Activated T-helper 17 cell treated with anti-CD3 and anti-CD28 coated beads, Interleukin-2, amount 50 U/mL, for 72 hours (primary cell): Measurements from ENCODE around the gene ITGA2. TPM values are rescaled to one million over a fixed set of nuclear protein-coding genes. Genes with fewer than 3 reads are reported as not detected.

ENCODE experiments used
- ATAC-seq: fragments of 150-1000 bp; cut with Tn5 transposase; replicated peaks from 2 replicates; pipeline ENCODE4 v1.10.0; 2021; ENCODE audit warnings: mild to moderate bottlenecking, moderate library complexity
- H3K27ac Mint-ChIP-seq: one replicate; pipeline ENCODE4 v1.8.0; 2022; ENCODE audit warnings: mixed read lengths
- H3K27me3 Mint-ChIP-seq: one replicate; pipeline ENCODE4 v1.8.0; 2022; ENCODE audit warnings: mixed read lengths
- H3K36me3 Mint-ChIP-seq: one replicate; pipeline ENCODE4 v1.8.0; 2022; ENCODE audit warnings: low read depth, mild to moderate bottlenecking, mixed read lengths
- H3K4me1 Mint-ChIP-seq: one replicate; pipeline ENCODE4 v1.8.0; 2022; ENCODE audit warnings: mixed read lengths
- H3K4me3 Mint-ChIP-seq: one replicate; pipeline ENCODE4 v1.8.0; 2022; ENCODE audit warnings: mild to moderate bottlenecking, mixed read lengths
- H3K9me3 Mint-ChIP-seq: one replicate; pipeline ENCODE4 v1.8.0; 2022; ENCODE audit warnings: mixed read lengths
- total RNA-seq, 2 donors: library from RNA; stranded (reverse); gene quantifications; one replicate each; pipeline ENCODE4 v1.2.3, GENCODE V29; 2022

ITGA2 gene
- total RNA-seq, 2 donors from 2014 or later, result 2.3 to 8.6 TPM

GRCh38 chr5:52998552-52999313 is 9.6 kb downstream of the ITGA2 start:
- Mint-ChIP-seq H3K36me3 (no peaks in the 10 kb centered on the region), H3K9me3 (no peaks in the 10 kb centered on the region), H3K27me3 (no peaks in the 10 kb centered on the region), H3K4me1 (no peaks in the 10 kb centered on the region), H3K4me3 (no peak overlapping the region), H3K27ac (no peak overlapping the region)
- ATAC-seq, result no peak

DNA sequence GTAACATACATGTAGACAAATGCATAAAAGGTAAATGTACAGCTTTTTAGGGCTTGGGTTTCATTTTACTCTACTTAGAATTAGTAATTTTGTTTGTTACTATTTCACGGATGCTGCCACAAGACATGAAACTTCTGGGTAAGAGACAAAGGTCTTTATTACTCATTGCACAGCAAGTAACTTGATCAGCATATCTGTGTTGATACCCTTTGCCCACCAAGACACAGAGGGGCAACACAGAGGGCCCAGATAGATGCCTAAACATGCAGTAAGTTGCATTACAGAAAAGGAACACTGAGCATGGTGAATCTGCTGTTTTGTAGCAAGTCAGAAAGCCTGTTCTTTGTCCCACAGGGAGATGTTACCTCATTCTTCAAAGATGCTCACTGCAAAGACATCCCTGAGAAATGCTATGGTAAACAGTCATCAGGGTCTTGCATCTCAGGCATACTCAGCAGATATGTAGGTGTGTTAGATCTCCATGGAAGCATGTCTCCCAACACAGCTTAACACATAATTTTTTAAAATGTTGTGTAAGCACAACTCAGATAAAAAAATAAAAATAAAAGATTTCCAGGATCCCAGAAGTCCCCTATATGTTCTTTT is 10.3 kb downstream of the ITGA2 start:
- no peaks in the 10 kb centered on the region for H3K36me3 Mint-ChIP-seq
- H3K27me3 Mint-ChIP-seq, result no peaks in the 10 kb centered on the region
- peak; percentile 84 for ATAC-seq
- no peaks in the 10 kb centered on the region for H3K9me3 Mint-ChIP-seq
- H3K27ac Mint-ChIP-seq, result no peak overlapping the region
- H3K4me3 Mint-ChIP-seq, result no peak overlapping the region
- H3K4me1 Mint-ChIP-seq, result peaks cover 6% of the 10 kb centered on the region

GRCh38 chr5:53001541-53001940 is 12.4 kb downstream of the ITGA2 start:
- Mint-ChIP-seq H3K27ac (no peak overlapping the region), H3K4me3 (no peak overlapping the region), H3K9me3 (no peaks in the 10 kb centered on the region), H3K4me1 (peaks cover 11% of the 10 kb centered on the region), H3K36me3 (no peaks in the 10 kb centered on the region), H3K27me3 (no peaks in the 10 kb centered on the region)
- no peak for ATAC-seq

DNA sequence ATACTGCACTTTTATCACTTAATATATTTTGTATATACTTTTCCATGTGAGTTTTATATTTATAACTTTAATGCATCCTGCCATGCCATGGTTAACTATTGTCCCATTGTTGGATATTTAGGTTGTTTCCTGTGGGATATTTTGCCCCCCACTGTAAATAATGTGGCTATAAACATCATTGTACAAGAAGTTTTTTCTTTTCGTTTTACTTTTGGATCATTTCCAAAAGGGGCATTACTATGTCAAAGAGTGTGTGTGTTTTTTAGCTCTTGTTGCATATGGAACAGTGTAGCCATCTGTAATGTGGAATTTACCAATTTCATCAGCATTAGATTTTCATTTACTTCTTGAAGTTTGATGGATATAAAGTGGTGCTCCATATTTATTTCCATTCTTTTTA is 13.3 kb downstream of the ITGA2 start:
- H3K4me3 Mint-ChIP-seq, result no peak overlapping the region
- no peaks in the 10 kb centered on the region for H3K27me3 Mint-ChIP-seq
- no peaks in the 10 kb centered on the region for H3K9me3 Mint-ChIP-seq
- peaks cover 20% of the 10 kb centered on the region for H3K4me1 Mint-ChIP-seq
- no peak for ATAC-seq
- H3K36me3 Mint-ChIP-seq, result no peaks in the 10 kb centered on the region
- no peak overlapping the region for H3K27ac Mint-ChIP-seq

DNA sequence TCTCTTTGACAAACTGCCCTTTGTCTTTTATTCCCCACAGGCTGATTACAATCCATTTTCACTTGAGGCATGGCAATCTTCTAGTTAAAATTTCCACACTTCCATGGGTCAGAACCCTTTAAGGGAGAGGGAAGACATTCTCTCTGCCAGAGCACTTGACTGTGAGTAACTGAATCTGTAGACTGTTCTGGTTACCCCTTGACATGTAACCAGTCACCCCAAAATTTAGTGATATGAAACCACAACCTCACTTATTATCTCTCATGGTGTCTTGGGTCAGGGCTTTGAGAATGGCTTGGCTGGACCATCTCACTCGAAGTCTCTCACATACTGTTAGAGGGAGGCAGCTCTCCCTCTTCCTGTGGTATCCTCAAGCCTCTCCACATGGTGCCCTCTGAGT is 14.0 kb downstream of the ITGA2 start:
- no peaks in the 10 kb centered on the region for H3K9me3 Mint-ChIP-seq
- H3K4me3 Mint-ChIP-seq, result no peak overlapping the region
- no peaks in the 10 kb centered on the region for H3K36me3 Mint-ChIP-seq
- no peak overlapping the region for H3K27ac Mint-ChIP-seq
- ATAC-seq, result no peak
- no peaks in the 10 kb centered on the region for H3K27me3 Mint-ChIP-seq
- peaks cover 21% of the 10 kb centered on the region for H3K4me1 Mint-ChIP-seq

DNA sequence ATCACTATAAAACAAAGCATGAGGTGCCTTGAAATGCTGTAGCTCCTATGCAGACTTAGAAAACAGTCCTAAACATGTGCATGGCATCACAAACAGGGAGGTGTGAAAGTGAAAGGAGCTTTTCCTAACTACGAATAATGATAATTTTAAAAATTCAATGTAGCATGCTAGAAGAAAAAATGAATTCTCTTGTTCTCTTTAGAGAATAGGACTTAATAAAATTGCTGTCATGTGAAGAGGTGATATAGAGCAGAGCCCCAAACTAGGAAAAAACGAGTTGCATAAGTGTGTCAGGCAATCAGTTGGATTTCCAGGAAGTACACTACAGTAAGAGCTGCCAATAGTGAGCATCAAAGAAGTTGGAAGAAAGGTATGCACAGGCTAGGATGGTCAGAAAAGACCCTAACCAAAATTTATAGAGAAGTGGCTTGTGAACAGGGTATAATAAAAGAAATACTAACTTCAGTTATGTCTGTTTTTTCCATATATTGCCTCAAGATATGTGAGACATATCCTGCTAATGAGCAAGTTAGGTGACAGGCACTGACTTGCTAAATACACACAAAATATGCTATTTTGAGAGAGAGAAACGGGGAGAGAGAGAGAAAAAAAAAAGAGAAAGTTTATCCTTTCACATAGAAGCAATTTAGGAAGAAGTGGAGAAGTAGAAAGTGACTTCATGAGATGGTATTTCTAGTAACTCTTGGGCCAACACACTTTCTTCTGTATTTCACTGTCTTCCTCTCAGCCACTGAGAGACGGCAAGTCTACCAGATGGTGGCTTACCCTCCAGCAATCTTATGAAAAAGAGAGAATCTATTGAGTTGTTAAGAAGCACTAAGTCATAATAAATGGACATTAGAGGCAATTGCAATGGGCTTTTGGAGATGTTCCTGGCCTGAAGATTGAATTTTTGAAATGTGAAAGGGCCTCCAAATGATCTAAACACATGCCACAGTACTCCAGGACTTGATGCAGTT is 18.0 kb downstream of the ITGA2 start:
- H3K4me3 Mint-ChIP-seq, result peak overlapping the region; percentile 28
- no peaks in the 10 kb centered on the region for H3K9me3 Mint-ChIP-seq
- H3K4me1 Mint-ChIP-seq, result peaks cover 35% of the 10 kb centered on the region
- no peak for ATAC-seq
- H3K27me3 Mint-ChIP-seq, result no peaks in the 10 kb centered on the region
- peak overlapping the region; percentile 78 for H3K27ac Mint-ChIP-seq
- no peaks in the 10 kb centered on the region for H3K36me3 Mint-ChIP-seq

DNA sequence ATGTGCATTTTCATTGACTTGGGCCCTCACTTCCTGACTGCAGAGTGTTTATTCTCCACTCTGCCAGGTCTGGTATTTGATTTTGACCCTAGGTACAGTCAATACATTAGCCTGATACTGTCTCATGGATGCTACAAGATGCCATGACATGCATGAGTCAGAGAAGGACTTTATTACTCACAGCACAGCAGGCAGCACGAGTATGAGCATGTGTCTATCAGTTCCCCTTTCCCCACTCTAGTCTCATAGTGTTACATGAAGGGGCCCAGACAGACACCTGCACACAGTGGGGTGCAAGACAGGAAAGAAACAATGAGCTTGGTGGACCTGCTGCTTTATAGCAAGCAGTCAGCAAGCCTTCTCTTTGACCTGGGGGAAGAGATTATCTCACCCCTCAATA is 19.6 kb downstream of the ITGA2 start:
- peak; percentile 91 for ATAC-seq
- Mint-ChIP-seq H3K27me3 (no peaks in the 10 kb centered on the region), H3K36me3 (no peaks in the 10 kb centered on the region), H3K9me3 (peaks cover 4% of the 10 kb centered on the region), H3K4me3 (peak overlapping the region; percentile 31), H3K4me1 (peaks cover 35% of the 10 kb centered on the region), H3K27ac (peak overlapping the region; percentile 78)

GRCh38 chr5:53009816-53010215 is 20.7 kb downstream of the ITGA2 start:
- Mint-ChIP-seq H3K27ac (peak overlapping the region; percentile 78), H3K27me3 (no peaks in the 10 kb centered on the region), H3K9me3 (peaks cover 4% of the 10 kb centered on the region), H3K36me3 (no peaks in the 10 kb centered on the region), H3K4me1 (peaks cover 39% of the 10 kb centered on the region), H3K4me3 (peak overlapping the region; percentile 31)
- ATAC-seq, result peak; percentile 48

- H3K36me3 Mint-ChIP-seq, result no peaks in the 10 kb centered on the region
- H3K4me3 Mint-ChIP-seq, result no peak overlapping the region
- no peaks in the 10 kb centered on the region for H3K27me3 Mint-ChIP-seq
- no peak overlapping the region for H3K27ac Mint-ChIP-seq
- H3K9me3 Mint-ChIP-seq, result peaks cover 4% of the 10 kb centered on the region
- peaks cover 41% of the 10 kb centered on the region for H3K4me1 Mint-ChIP-seq
- no peak for ATAC-seq
Observed at GRCh38 chr5:53010814-53011213, 21.7 kb downstream of the ITGA2 start.

DNA sequence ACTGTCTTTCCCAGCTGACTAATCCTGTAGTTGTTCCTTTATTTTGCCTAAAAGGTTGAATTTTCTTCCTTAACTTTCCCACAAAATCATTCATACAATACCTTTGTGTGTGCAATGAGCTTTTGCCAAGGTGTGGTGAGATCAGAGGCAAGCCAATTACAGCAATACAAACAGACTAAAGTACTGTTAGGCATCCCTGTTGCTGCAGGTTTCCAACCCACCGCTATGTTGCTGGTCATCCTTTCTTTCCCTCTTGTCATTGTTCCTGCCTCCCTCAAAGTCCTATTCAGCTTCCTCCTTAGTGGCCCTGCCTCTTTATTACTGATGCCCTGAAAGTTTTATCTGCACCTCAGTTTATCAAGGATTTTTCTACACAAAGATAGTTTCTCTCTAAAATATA is 22.1 kb downstream of the ITGA2 start:
- no peak overlapping the region for H3K27ac Mint-ChIP-seq
- peaks cover 4% of the 10 kb centered on the region for H3K9me3 Mint-ChIP-seq
- H3K4me1 Mint-ChIP-seq, result peaks cover 41% of the 10 kb centered on the region
- no peak for ATAC-seq
- no peaks in the 10 kb centered on the region for H3K27me3 Mint-ChIP-seq
- H3K4me3 Mint-ChIP-seq, result no peak overlapping the region
- no peaks in the 10 kb centered on the region for H3K36me3 Mint-ChIP-seq

- no peak overlapping the region for H3K27ac Mint-ChIP-seq
- peaks cover 4% of the 10 kb centered on the region for H3K9me3 Mint-ChIP-seq
- no peak for ATAC-seq
- H3K27me3 Mint-ChIP-seq, result no peaks in the 10 kb centered on the region
- H3K4me1 Mint-ChIP-seq, result peaks cover 26% of the 10 kb centered on the region
- H3K4me3 Mint-ChIP-seq, result no peak overlapping the region
- no peaks in the 10 kb centered on the region for H3K36me3 Mint-ChIP-seq
Observed at GRCh38 chr5:53013857-53014256, 24.7 kb downstream of the ITGA2 start.

DNA sequence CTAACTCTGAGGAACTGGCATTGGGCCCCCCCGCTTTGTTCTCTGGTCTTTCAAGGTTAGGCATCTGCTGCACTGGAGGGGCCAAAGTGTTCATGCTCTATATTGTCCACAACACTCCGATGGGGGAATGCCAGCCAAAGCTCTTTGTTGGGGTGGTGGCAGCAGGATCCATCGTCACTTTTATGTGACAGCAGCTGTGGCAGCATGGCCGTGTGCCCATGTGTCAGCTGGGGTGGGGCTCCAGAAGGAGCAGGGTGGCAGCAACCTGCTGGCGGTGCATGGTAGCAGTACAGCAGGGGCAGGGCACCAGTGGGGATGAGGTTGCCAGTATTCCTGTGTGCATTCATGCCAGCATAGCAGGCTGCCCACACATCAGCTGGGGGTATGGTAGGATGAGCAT is 28.2 kb downstream of the ITGA2 start:
- Mint-ChIP-seq H3K36me3 (no peaks in the 10 kb centered on the region), H3K4me1 (peaks cover 17% of the 10 kb centered on the region), H3K4me3 (no peak overlapping the region), H3K27me3 (no peaks in the 10 kb centered on the region), H3K9me3 (peaks cover 4% of the 10 kb centered on the region), H3K27ac (no peak overlapping the region)
- ATAC-seq, result no peak

- Mint-ChIP-seq H3K36me3 (no peaks in the 10 kb centered on the region), H3K27ac (no peak overlapping the region), H3K9me3 (peaks cover 3% of the 10 kb centered on the region), H3K4me3 (no peak overlapping the region), H3K27me3 (no peaks in the 10 kb centered on the region), H3K4me1 (peaks cover 17% of the 10 kb centered on the region)
- ATAC-seq, result no peak
Observed at GRCh38 chr5:53017794-53018391, 28.7 kb downstream of the ITGA2 start.

DNA sequence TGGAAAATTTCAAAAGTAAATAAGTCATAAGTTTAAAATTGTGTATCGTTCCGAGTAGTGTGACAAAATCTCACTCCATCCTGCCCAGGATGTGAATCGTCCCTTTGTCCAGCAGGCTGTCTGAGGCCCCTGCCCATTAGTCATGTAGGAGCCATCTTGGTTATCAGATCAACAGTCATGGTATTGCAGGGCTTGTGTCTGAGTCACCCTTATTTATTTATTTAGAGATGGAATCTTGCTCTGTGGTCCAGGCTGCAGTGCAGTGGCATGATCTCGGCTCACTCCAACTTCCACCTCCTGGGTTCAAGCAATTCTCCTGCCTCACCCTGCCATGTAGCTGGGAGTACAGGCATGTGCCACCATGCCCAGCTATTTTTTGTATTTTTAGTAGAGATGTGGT is 30.2 kb downstream of the ITGA2 start:
- Mint-ChIP-seq H3K4me3 (no peak overlapping the region), H3K36me3 (no peaks in the 10 kb centered on the region), H3K27me3 (no peaks in the 10 kb centered on the region), H3K27ac (no peak overlapping the region), H3K4me1 (peaks cover 12% of the 10 kb centered on the region), H3K9me3 (no peaks in the 10 kb centered on the region)
- no peak for ATAC-seq
